ENCODE data around the gene RP9.

The RP9 gene

GRCh38 chr7:33065981-33066380, 43.2 kb downstream of the RP9 start:
- no peak overlapping the region for H3K27ac ChIP-seq (ENCODE audit: low read depth, low read length)
- H3K36me3 ChIP-seq (ENCODE audit: insufficient read depth, low read length), result peaks cover 5% of the 10 kb centered on the region; the same call in 1 of the 2 replicates
- no peaks in the 10 kb centered on the region for H3K27me3 ChIP-seq (ENCODE audit: insufficient read depth, low read length)
- no peak overlapping the region for H2AFZ ChIP-seq (ENCODE audit: low read length, unreplicated experiment)
- H3K4me1 ChIP-seq (ENCODE audit: control insufficient read depth, insufficient read depth, low read length, unreplicated experiment), result peaks cover 5% of the 10 kb centered on the region
- peaks cover 14% of the 10 kb centered on the region for H3K79me2 ChIP-seq (ENCODE audit: control insufficient read depth, insufficient read depth, low read length, unreplicated experiment)
- H3K4me3 ChIP-seq (ENCODE audit: low read depth, low read length), result no peak overlapping the region

GRCh38 chr7:33062782-33063443, 46.3 kb downstream of the RP9 start:
- H3K27me3 ChIP-seq (ENCODE audit: insufficient read depth, low read length), result no peaks in the 10 kb centered on the region
- H3K4me1 ChIP-seq (ENCODE audit: control insufficient read depth, insufficient read depth, low read length, unreplicated experiment), result peaks cover 12% of the 10 kb centered on the region
- H3K79me2 ChIP-seq (ENCODE audit: control insufficient read depth, insufficient read depth, low read length, unreplicated experiment), result peaks cover 41% of the 10 kb centered on the region
- H3K27ac ChIP-seq (ENCODE audit: low read depth, low read length), result peak overlapping the region; percentile 73
- peak overlapping the region; percentile 95 for H3K4me3 ChIP-seq (ENCODE audit: low read depth, low read length)
- H3K36me3 ChIP-seq (ENCODE audit: insufficient read depth, low read length), result peaks cover 10% of the 10 kb centered on the region; the same call in 1 of the 2 replicates
- peak overlapping the region; percentile 85 for H2AFZ ChIP-seq (ENCODE audit: low read length, unreplicated experiment)

GRCh38 chr7:33062023-33062781, 47.0 kb downstream of the RP9 start, which contains the start of gene NT5C3A:
NT5C3A (minus strand) TSS chr7:33062776; CDS start chr7:33062705, 71 bp downstream.
- Histone ChIP-seq H3K27ac (ENCODE audit: low read depth, low read length) (peak within 1 kb of the TSS; percentile 73), H3K27me3 (ENCODE audit: insufficient read depth, low read length) (no peaks in the 10 kb centered on the region), H3K79me2 (ENCODE audit: control insufficient read depth, insufficient read depth, low read length, unreplicated experiment) (peaks cover 48% of the 10 kb centered on the region), H2AFZ (ENCODE audit: low read length, unreplicated experiment) (peak within 1 kb of the TSS; percentile 85), H3K36me3 (ENCODE audit: insufficient read depth, low read length) (peaks cover 10% of the 10 kb centered on the region; the same call in 1 of the 2 replicates), H3K4me1 (ENCODE audit: control insufficient read depth, insufficient read depth, low read length, unreplicated experiment) (peaks cover 12% of the 10 kb centered on the region), H3K4me3 (ENCODE audit: low read depth, low read length) (peak within 1 kb of the TSS; percentile 95)

GRCh38 chr7:33061282-33061937, 47.8 kb downstream of the RP9 start:
- Histone ChIP-seq H3K4me1 (ENCODE audit: control insufficient read depth, insufficient read depth, low read length, unreplicated experiment) (peaks cover 12% of the 10 kb centered on the region), H3K27me3 (ENCODE audit: insufficient read depth, low read length) (no peaks in the 10 kb centered on the region), H3K4me3 (ENCODE audit: low read depth, low read length) (peak overlapping the region; percentile 95), H3K27ac (ENCODE audit: low read depth, low read length) (no peak overlapping the region), H2AFZ (ENCODE audit: low read length, unreplicated experiment) (no peak overlapping the region), H3K79me2 (ENCODE audit: control insufficient read depth, insufficient read depth, low read length, unreplicated experiment) (peaks cover 52% of the 10 kb centered on the region), H3K36me3 (ENCODE audit: insufficient read depth, low read length) (peaks cover 10% of the 10 kb centered on the region; the same call in 1 of the 2 replicates)

- Histone ChIP-seq H3K4me3 (ENCODE audit: low read depth, low read length) (no peak overlapping the region), H3K27me3 (ENCODE audit: insufficient read depth, low read length) (no peaks in the 10 kb centered on the region), H3K27ac (ENCODE audit: low read depth, low read length) (no peak overlapping the region), H3K79me2 (ENCODE audit: control insufficient read depth, insufficient read depth, low read length, unreplicated experiment) (peaks cover 67% of the 10 kb centered on the region), H3K36me3 (ENCODE audit: insufficient read depth, low read length) (peaks cover 6% of the 10 kb centered on the region; the same call in 1 of the 2 replicates), H2AFZ (ENCODE audit: low read length, unreplicated experiment) (no peak overlapping the region), H3K4me1 (ENCODE audit: control insufficient read depth, insufficient read depth, low read length, unreplicated experiment) (peaks cover 14% of the 10 kb centered on the region)
These were observed 49.6 kb downstream of the RP9 start for GRCh38 chr7:33059635-33060034.

GRCh38 chr7:33055158-33055557, 54.0 kb downstream of the RP9 start:
- peaks cover 11% of the 10 kb centered on the region for H3K4me1 ChIP-seq (ENCODE audit: control insufficient read depth, insufficient read depth, low read length, unreplicated experiment)

GRCh38 chr7:33054261-33054964, 54.8 kb downstream of the RP9 start:
- 0 out of 2 replicates have a peak, but pooled peaks cover under 1% of the 10 kb centered on the region for H3K36me3 ChIP-seq (ENCODE audit: insufficient read depth, low read length)
- peak overlapping the region; percentile 48 for H3K27ac ChIP-seq (ENCODE audit: low read depth, low read length)
- peaks cover 81% of the 10 kb centered on the region for H3K79me2 ChIP-seq (ENCODE audit: control insufficient read depth, insufficient read depth, low read length, unreplicated experiment)
- no peak overlapping the region for H3K4me3 ChIP-seq (ENCODE audit: low read depth, low read length)
- H3K27me3 ChIP-seq (ENCODE audit: insufficient read depth, low read length), result no peaks in the 10 kb centered on the region
- H2AFZ ChIP-seq (ENCODE audit: low read length, unreplicated experiment), result no peak overlapping the region
- peaks cover 11% of the 10 kb centered on the region for H3K4me1 ChIP-seq (ENCODE audit: control insufficient read depth, insufficient read depth, low read length, unreplicated experiment)

More at GRCh38 chr7:33055158-33055557, 54.0 kb downstream of the RP9 start:
- peaks cover 83% of the 10 kb centered on the region for H3K79me2 ChIP-seq (ENCODE audit: control insufficient read depth, insufficient read depth, low read length, unreplicated experiment)
- no peaks in the 10 kb centered on the region for H3K27me3 ChIP-seq (ENCODE audit: insufficient read depth, low read length)
- H3K36me3 ChIP-seq (ENCODE audit: insufficient read depth, low read length), result peaks cover 6% of the 10 kb centered on the region; the same call in 1 of the 2 replicates
- no peak overlapping the region for H3K4me3 ChIP-seq (ENCODE audit: low read depth, low read length)
- no peak overlapping the region for H3K27ac ChIP-seq (ENCODE audit: low read depth, low read length)
- no peak overlapping the region for H2AFZ ChIP-seq (ENCODE audit: low read length, unreplicated experiment)

- Histone ChIP-seq H2AFZ (ENCODE audit: low read length, unreplicated experiment) (no peak overlapping the region), H3K4me1 (ENCODE audit: control insufficient read depth, insufficient read depth, low read length, unreplicated experiment) (peaks cover 11% of the 10 kb centered on the region), H3K36me3 (ENCODE audit: insufficient read depth, low read length) (no peaks in the 10 kb centered on the region), H3K27me3 (ENCODE audit: insufficient read depth, low read length) (no peaks in the 10 kb centered on the region), H3K27ac (ENCODE audit: low read depth, low read length) (no peak overlapping the region), H3K79me2 (ENCODE audit: control insufficient read depth, insufficient read depth, low read length, unreplicated experiment) (peaks cover 80% of the 10 kb centered on the region), H3K4me3 (ENCODE audit: low read depth, low read length) (no peak overlapping the region)
These were observed 55.5 kb downstream of the RP9 start for GRCh38 chr7:33053721-33054120.

GRCh38 chr7:33050535-33051318, 58.5 kb downstream of the RP9 start:
- Histone ChIP-seq H3K36me3 (ENCODE audit: insufficient read depth, low read length) (no peaks in the 10 kb centered on the region), H3K4me1 (ENCODE audit: control insufficient read depth, insufficient read depth, low read length, unreplicated experiment) (peaks cover 11% of the 10 kb centered on the region), H3K27ac (ENCODE audit: low read depth, low read length) (no peak overlapping the region), H3K4me3 (ENCODE audit: low read depth, low read length) (no peak overlapping the region), H2AFZ (ENCODE audit: low read length, unreplicated experiment) (no peak overlapping the region), H3K27me3 (ENCODE audit: insufficient read depth, low read length) (no peaks in the 10 kb centered on the region), H3K79me2 (ENCODE audit: control insufficient read depth, insufficient read depth, low read length, unreplicated experiment) (peaks cover 84% of the 10 kb centered on the region)

Measured in ACC112 (cell line).